Skin of body (tissue), 2 donors: ENCODE results near the gene KRT33A. TPM values are rescaled to one million over a fixed set of nuclear protein-coding genes. Genes with fewer than 3 reads are reported as not detected.
"Not testable (repeated sequence)": the region's sequence is repeated elsewhere in the genome, so short reads cannot be mapped to it uniquely, and the experiment has no call there.

Source experiments
- DNase-seq: peaks from one replicate; lab custom pipeline; 2025; lab: John Stamatoyannopoulos, UW
- total RNA-seq: library from RNA; depleted of rRNA; stranded (reverse); fragments of >200 nt; gene quantifications from one replicate; pipeline ENCODE4 v1.2.3, GENCODE V29; 2014

The KRT33A gene
- 22.0 TPM for total RNA-seq

GRCh38 chr17:41350381-41350878, at the start of gene KRT33A:
KRT33A (minus strand) TSS chr17:41350828; CDS start chr17:41350767, 61 bp downstream.
- not testable (repeated sequence) for DNase-seq

GRCh38 chr17:41396996-41397660, 46.5 kb upstream of the KRT33A start, which contains the start of gene KRT31:
KRT31 (minus strand) TSS chr17:41397608; CDS start chr17:41397539, 69 bp downstream.
- DNase-seq = no peak

GRCh38 chr17:41396340-41396739, 45.7 kb upstream of the KRT33A start:
- DNase-seq = no peak

- no peak for DNase-seq
Measured at GRCh38 chr17:41395611-41396010, 45.0 kb upstream of the KRT33A start.

- not testable (repeated sequence) for DNase-seq
Measured at GRCh38 chr17:41395044-41395443, 44.4 kb upstream of the KRT33A start.

- DNase-seq = no peak
Measured at GRCh38 chr17:41394254-41394996, 43.8 kb upstream of the KRT33A start.

- DNase-seq = no peak
Measured at GRCh38 chr17:41393826-41394225, 43.2 kb upstream of the KRT33A start.

- no peak for DNase-seq
Measured at GRCh38 chr17:41393294-41393693, 42.7 kb upstream of the KRT33A start.

- DNase-seq = no peak
Measured at GRCh38 chr17:41392278-41392677, 41.6 kb upstream of the KRT33A start.

GRCh38 chr17:41391535-41391934, 40.9 kb upstream of the KRT33A start:
- no peak for DNase-seq

GRCh38 chr17:41390411-41390938, 39.8 kb upstream of the KRT33A start:
- DNase-seq = no peak

- no peak for DNase-seq
Measured at GRCh38 chr17:41387670-41388069, 37.0 kb upstream of the KRT33A start.

GRCh38 chr17:41386227-41386626, 35.6 kb upstream of the KRT33A start:
- DNase-seq = no peak

- no peak for DNase-seq
Measured at GRCh38 chr17:41383690-41384089, 33.1 kb upstream of the KRT33A start.

GRCh38 chr17:41382394-41382793, 31.8 kb upstream of the KRT33A start:
- DNase-seq = no peak

- not testable (repeated sequence) for DNase-seq
Measured at GRCh38 chr17:41381943-41382342, 31.3 kb upstream of the KRT33A start, which contains the start of gene KRT34. KRT34 (minus strand) TSS chr17:41382306; CDS start chr17:41382246, 60 bp downstream.

GRCh38 chr17:41380091-41380490, 29.5 kb upstream of the KRT33A start:
- DNase-seq = not testable (repeated sequence)

- no peak for DNase-seq
Measured at GRCh38 chr17:41377546-41377945, 26.9 kb upstream of the KRT33A start.

- DNase-seq = no peak
Measured at GRCh38 chr17:41369713-41370112, 19.1 kb upstream of the KRT33A start, which contains the start of gene KRT33B. KRT33B (minus strand) TSS chr17:41369813; CDS start chr17:41369750, 63 bp downstream.

GRCh38 chr17:41369023-41369422, 18.4 kb upstream of the KRT33A start:
- DNase-seq = no peak

GRCh38 chr17:41367426-41368075, 16.9 kb upstream of the KRT33A start:
- DNase-seq = no peak

- DNase-seq = no peak
Measured at GRCh38 chr17:41366070-41366469, 15.4 kb upstream of the KRT33A start.
